IPS DF 6.9 (cell line): ENCODE data around the gene ARHGAP12.
"Not testable (repeated sequence)": the region's sequence is repeated elsewhere in the genome, so short reads cannot be mapped to it uniquely, and the experiment has no call there.

Experiments used
- DNase-seq: peaks from one replicate; pipeline ENCODE4 v3.0.0-alpha.2; 2013; ENCODE audit warnings: low read depth, low spot score
- H3K27ac ChIP-seq: one replicate; pipeline ENCODE4 v1.5.1; 2013; ENCODE audit warnings: low read length, control low read depth
- H3K27me3 ChIP-seq: 2 replicates; pipeline ENCODE4 v1.6.1; 2013; ENCODE audit warnings: mild to moderate bottlenecking, low read length; ENCODE audit not compliant: control insufficient read depth, insufficient read depth
- H3K36me3 ChIP-seq: 2 replicates; pipeline ENCODE4 v1.6.1; 2013; ENCODE audit warnings: low read length; ENCODE audit not compliant: control insufficient read depth, insufficient read depth
- H3K4me1 ChIP-seq: 2 replicates; pipeline ENCODE4 v1.6.1; 2013; ENCODE audit warnings: low read length; ENCODE audit not compliant: control insufficient read depth, insufficient read depth
- H3K4me3 ChIP-seq: 2 replicates; pipeline ENCODE4 v1.5.1; 2013; ENCODE audit warnings: mild to moderate bottlenecking, low read length
- H3K9me3 ChIP-seq: 2 replicates; pipeline ENCODE4 v1.6.1; 2013; ENCODE audit warnings: low read length, inconsistent platforms; ENCODE audit not compliant: control insufficient read depth, insufficient read depth
- WGBS: extraction: QIAGEN DNeasy Blood & Tissue Kit; methylation state at CpG from one replicate; pipeline ENCODE4 v1.1.7; 2013; ENCODE audit warnings: mixed read lengths, missing lambda C conversion rate; ENCODE audit not compliant: insufficient read length, insufficient coverage; 5-methylcytosine and 5-hydroxymethylcytosine counted together

Gene ARHGAP12

DNA sequence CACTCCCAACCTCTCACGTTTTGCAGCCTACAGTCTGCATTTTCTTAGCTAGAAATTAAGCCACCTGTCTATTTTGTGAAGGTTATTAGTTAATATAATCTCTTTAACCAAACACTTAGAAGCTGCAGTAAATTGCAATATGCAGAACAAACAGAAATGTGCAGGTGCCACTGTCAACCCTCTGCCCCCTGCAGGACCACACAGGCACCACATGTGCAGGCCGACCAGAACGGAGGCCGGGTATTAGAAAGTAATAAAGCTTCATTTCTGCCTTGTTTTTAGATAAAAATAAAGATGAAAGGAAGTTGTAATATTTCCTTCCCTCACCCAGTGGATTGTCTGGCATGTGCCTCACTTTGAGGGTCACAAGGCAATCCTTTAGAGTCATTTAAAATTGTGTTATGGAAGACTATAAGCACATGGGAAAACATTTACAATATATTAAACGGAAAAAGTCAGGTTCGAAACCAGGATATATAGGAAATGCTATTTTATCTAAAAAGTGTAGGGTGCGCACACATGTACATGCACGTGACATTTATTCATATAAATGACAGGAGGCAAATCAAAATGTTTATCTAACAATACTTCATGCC lies 158.2 kb downstream of the ARHGAP12 start:
- Histone ChIP-seq H3K27ac (no peak overlapping the region), H3K9me3 (no peaks in the 10 kb centered on the region), H3K4me3 (no peak overlapping the region), H3K4me1 (no peaks in the 10 kb centered on the region), H3K36me3 (no peaks in the 10 kb centered on the region), H3K27me3 (no peaks in the 10 kb centered on the region)
- no peak for DNase-seq
- no CpG with 5 or more reads among the region's 8 CpGs for WGBS

DNA sequence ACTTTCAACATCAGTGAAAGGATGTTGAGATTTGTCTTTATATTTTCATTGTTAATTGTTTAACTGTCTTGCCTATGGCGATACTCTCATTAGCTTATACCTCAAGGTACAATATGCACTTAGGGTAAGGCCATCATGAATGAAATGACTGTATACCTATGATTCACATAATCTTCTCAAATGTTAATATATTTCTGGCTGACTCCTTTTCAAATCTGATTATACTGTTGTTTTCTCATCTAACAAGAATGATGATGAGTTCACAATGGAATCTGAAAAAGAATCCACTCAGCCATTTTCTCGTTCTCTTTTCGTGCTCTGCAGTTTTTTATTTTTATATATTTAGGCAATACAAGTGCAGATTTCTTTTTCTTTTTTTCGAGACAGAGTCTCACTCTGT lies 159.1 kb downstream of the ARHGAP12 start:
- Histone ChIP-seq H3K4me3 (no peak overlapping the region), H3K27me3 (no peaks in the 10 kb centered on the region), H3K9me3 (no peaks in the 10 kb centered on the region; the same call in 1 of the 2 replicates), H3K36me3 (no peaks in the 10 kb centered on the region), H3K27ac (no peak overlapping the region), H3K4me1 (no peaks in the 10 kb centered on the region)
- DNase-seq: no peak
- no CpG with 5 or more reads among the region's 4 CpGs for WGBS

DNA sequence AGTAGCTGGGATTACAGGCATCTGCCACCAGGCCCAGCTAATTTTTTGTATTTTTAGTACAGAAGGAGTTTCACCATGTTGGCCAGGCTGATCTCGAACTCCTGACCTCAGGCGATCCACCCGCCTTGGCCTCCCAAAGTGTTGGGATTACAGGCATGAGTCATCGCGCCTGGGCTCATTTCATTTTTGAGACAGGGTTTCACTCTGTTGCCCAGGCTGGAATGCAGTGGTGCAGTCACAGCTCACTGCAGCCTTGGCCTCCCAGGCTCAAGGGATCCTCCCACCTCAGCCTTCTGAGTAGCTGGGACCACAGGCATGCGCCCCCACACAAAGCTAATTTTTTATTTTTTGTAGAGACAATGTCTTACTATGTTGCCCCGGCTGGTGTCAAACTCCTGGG lies 159.7 kb downstream of the ARHGAP12 start:
- not testable (repeated sequence) for H3K27me3 ChIP-seq, H3K9me3 ChIP-seq, DNase-seq, H3K27ac ChIP-seq, H3K4me1 ChIP-seq, H3K4me3 ChIP-seq, H3K36me3 ChIP-seq
- no CpG with 5 or more reads among the region's 7 CpGs for WGBS

DNA sequence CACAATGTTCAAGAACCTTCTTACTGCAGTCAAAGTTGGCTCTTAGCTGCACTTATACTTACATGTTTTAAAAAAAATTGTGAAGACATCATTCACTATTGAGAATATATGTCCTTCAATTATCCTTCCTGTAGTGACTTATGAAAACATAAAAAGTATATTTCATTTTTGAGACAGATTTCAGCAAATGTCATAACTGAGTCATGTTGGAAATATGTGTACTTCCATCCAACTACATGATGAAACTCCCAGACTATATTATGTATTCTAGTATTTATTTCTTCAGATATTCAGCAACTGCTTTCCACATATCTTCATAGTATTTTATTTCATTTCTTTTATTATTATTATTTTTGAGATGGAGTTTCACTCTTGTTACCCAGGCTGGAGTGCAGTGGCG lies 160.2 kb downstream of the ARHGAP12 start:
- no peak for DNase-seq
- no peak overlapping the region for H3K27ac ChIP-seq

DNA sequence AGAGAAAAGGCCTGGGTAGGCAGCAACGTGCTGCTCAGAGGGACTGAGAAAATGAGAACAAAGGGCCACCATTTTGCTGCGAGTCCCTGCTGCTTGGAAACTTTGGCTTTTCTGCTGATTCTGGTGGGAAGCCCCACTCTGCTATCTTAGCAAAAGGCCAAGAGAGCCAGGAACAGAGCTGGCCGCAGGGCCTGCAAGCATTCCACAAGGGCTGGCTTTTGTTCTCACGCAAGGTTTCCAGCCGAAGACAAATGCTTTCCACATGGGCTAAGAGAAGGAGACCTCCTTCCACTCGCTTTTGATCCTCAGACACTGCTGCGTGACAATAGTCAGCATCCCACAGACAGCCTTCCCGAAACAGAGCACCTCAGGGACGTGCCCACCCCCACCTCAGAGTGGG lies 163.1 kb downstream of the ARHGAP12 start:
- no peak for DNase-seq
- no peaks in the 10 kb centered on the region for H3K36me3 ChIP-seq
- H3K27ac ChIP-seq: no peak overlapping the region
- no CpG with 5 or more reads among the region's 9 CpGs for WGBS
- H3K4me1 ChIP-seq: no peaks in the 10 kb centered on the region
- H3K27me3 ChIP-seq: no peaks in the 10 kb centered on the region
- no peaks in the 10 kb centered on the region; the same call in 1 of the 2 replicates for H3K9me3 ChIP-seq
- H3K4me3 ChIP-seq: no peak overlapping the region

More for the DNA sequence above, 160.2 kb downstream of the ARHGAP12 start:
- H3K4me3 ChIP-seq: no peak overlapping the region
- no CpG with 5 or more reads among the region's 1 CpG for WGBS
- no peaks in the 10 kb centered on the region for H3K4me1 ChIP-seq
- no peaks in the 10 kb centered on the region for H3K27me3 ChIP-seq
- H3K36me3 ChIP-seq: no peaks in the 10 kb centered on the region
- no peaks in the 10 kb centered on the region; the same call in 1 of the 2 replicates for H3K9me3 ChIP-seq

DNA sequence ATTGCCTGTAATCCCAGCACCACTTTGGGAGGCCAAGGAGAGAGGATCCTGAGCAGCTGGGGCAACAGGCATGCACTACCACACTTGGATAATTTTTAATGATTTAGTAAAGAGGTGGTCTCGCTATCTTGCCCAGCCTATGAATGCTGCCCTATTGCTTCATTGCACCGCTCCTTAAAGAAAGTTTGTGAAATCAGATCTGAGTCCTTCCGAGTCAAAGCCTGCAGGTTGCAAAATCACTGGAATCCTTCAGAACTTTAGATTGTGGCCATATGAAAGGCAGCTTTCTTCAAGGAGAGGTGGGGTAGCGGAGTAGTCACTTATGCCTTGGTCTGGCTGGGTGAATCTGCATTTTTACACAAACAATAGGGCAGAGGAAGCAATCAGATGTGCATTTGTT lies 166.3 kb downstream of the ARHGAP12 start:
- no peaks in the 10 kb centered on the region for H3K27me3 ChIP-seq
- no peak overlapping the region for H3K27ac ChIP-seq
- peaks cover 3% of the 10 kb centered on the region; the same call in 1 of the 2 replicates for H3K4me1 ChIP-seq
- H3K9me3 ChIP-seq: no peaks in the 10 kb centered on the region; the same call in 1 of the 2 replicates
- WGBS: no CpG with 5 or more reads among the region's 4 CpGs
- H3K4me3 ChIP-seq: no peak overlapping the region
- no peaks in the 10 kb centered on the region for H3K36me3 ChIP-seq
- no peak for DNase-seq

DNA sequence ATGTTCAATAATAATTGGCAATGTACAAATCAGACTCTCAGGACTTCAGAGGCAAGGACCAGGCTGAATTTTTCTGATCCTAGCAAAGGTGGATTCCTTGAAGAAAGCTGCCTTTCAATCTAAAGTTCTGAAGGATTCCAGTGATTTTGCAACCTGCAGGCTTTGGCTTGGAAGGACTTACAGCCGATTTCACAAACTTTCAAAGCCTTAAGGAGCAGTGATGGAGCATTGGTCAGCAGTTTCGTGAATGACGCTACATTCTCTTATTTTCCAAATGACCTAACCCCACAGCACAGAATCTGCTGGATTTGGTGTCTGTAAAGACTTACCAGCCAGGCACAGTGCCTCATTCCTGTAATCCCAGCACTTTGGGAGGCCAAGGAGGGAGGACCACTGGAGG lies 167.5 kb downstream of the ARHGAP12 start:
- H3K27ac ChIP-seq: no peak overlapping the region
- peaks cover 5% of the 10 kb centered on the region for H3K4me1 ChIP-seq
- no CpG with 5 or more reads among the region's 3 CpGs for WGBS
- no peaks in the 10 kb centered on the region for H3K27me3 ChIP-seq
- DNase-seq: no peak
- no peaks in the 10 kb centered on the region for H3K36me3 ChIP-seq
- H3K9me3 ChIP-seq: no peaks in the 10 kb centered on the region; the same call in 1 of the 2 replicates
- H3K4me3 ChIP-seq: no peak overlapping the region

DNA sequence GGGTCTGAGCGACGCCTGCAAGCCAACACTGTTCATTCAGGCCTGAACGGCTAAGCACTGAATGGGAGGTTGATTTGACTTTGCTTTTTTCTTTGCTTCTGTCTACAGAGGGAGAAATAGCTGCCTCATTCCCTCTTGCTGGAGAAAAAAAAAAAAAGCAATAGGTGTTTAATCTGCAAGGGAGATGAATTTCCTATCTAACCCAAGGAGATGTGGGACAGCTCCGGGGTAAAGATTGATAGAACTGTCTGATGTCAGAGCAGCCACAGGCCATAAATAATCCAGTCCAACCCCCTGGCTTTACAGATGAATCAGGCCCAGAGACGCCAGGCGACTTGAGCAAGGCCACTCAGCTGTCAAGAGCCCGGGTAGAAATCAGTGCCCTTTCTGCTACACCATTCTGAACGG lies 168.0 kb downstream of the ARHGAP12 start:
- Histone ChIP-seq H3K36me3 (no peaks in the 10 kb centered on the region), H3K4me3 (no peak overlapping the region; the same call in 1 of the 2 replicates), H3K4me1 (peaks cover 5% of the 10 kb centered on the region), H3K9me3 (no peaks in the 10 kb centered on the region; the same call in 1 of the 2 replicates), H3K27me3 (no peaks in the 10 kb centered on the region), H3K27ac (no peak overlapping the region)
- WGBS: no CpG with 5 or more reads among the region's 8 CpGs
- no peak for DNase-seq

DNA sequence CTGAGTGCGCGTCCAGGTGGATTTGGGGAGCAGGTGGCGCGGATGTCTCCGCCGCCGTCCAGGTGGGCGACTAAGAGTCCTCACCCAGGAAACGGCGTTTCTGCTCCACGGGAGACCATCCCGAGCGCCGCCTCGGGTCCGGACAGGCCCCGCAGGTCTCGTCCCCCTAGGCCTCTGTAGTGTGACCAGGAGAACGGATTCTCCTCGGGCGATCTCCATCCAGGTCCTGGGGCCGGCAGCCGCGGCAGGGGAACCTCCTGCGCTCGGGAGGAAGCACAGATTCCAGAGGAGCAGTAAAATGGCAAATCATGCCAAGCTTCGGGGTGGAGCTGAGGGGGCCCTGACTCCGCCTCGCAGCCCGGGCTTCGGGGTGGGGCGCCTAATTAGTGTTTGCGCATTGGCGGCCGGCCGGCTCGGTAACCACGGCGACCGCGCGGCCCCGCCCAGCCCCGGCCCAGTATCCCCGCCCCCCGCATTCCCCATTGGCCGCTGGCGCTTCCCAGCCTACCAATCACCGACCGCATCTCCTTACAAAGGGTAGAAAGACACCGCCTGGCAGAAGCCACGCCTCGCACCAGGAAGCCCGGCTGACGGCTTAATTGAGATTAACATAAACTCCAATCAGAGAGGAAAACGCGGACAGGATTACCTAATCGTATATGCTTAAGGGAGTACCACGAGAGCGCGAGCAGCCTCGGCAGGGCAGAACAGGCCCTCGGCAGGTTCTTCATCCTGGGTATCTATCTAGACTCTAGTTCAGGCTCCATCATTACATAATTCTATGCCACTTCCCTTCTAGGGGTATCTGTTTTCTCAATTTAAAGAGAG lies 168.6 kb downstream of the ARHGAP12 start:
- Histone ChIP-seq H3K9me3 (no peaks in the 10 kb centered on the region; the same call in 1 of the 2 replicates), H3K27me3 (no peaks in the 10 kb centered on the region), H3K27ac (no peak overlapping the region), H3K36me3 (no peaks in the 10 kb centered on the region), H3K4me3 (peak overlapping the region; percentile 84; the same call in 1 of the 2 replicates), H3K4me1 (peaks cover 7% of the 10 kb centered on the region)
- peak; percentile 93 for DNase-seq
- no CpG with 5 or more reads among the region's 63 CpGs for WGBS

DNA sequence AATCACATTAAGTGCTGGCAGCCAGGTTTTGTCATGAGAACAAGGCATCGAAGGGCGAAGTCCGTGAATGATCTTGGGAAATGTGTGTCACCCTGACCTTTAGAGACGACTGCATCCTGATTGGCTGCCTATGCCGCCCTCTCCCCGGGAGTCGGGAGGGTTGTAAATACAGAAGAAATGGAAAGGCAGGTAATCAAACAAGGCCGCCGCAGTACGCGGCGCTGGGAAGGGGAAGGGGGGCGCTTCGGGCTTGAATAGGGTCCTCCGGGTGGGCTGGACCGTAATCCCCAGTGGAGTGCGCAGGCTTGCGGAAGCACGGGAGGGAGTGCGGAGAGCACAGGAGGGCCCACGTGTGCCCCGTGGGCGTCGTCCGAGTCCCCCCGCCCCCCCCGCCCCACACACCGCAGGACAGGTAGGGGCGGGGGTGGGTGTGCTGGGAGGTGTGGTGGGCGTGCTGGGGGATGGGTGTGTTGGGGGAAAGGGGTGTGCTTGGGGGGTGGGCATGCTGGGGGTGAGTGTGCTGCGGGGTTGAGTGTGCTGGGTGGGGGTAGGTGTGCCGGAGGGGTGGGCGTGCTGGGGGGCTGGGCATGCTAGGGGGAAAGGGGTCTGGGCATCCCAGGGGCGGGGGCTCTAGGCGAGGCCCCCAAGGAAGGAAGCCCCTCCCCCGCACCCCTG lies 169.4 kb downstream of the ARHGAP12 start:
- H3K4me1 ChIP-seq: peaks cover 8% of the 10 kb centered on the region
- peak overlapping the region; percentile 84; the same call in 1 of the 2 replicates for H3K4me3 ChIP-seq
- H3K27me3 ChIP-seq: no peaks in the 10 kb centered on the region
- WGBS: no CpG with 5 or more reads among the region's 36 CpGs
- no peaks in the 10 kb centered on the region for H3K36me3 ChIP-seq
- H3K9me3 ChIP-seq: no peaks in the 10 kb centered on the region
- no peak overlapping the region for H3K27ac ChIP-seq
- DNase-seq: no peak
